NCI-H510A treated with DMSO at 0.1 percent for 48 hours (cell line): Measurements from ENCODE around the gene USP21.

ENCODE experiments used
- DNase-seq: peaks from one replicate; lab custom pipeline; 2025; lab: John Stamatoyannopoulos, UW

Gene USP21

GRCh38 chr1:161137881-161138280, 21.4 kb upstream of the USP21 start:
- DNase-seq = no peak

GRCh38 chr1:161138431-161138830, 20.9 kb upstream of the USP21 start:
- DNase-seq = no peak

GRCh38 chr1:161139766-161140165, 19.5 kb upstream of the USP21 start:
- peak; percentile 19 for DNase-seq

GRCh38 chr1:161140755-161141400, 18.4 kb upstream of the USP21 start:
- no peak for DNase-seq

- DNase-seq = no peak
These were observed 13.5 kb upstream of the USP21 start for GRCh38 chr1:161145832-161146231.

GRCh38 chr1:161153176-161153575, 6.1 kb upstream of the USP21 start:
- no peak for DNase-seq

GRCh38 chr1:161153682-161154337, 5.5 kb upstream of the USP21 start, which contains the start of gene UFC1:
UFC1 (plus strand) TSS chr1:161153978; CDS start chr1:161153998, 20 bp downstream.
- peak; percentile 87 for DNase-seq

GRCh38 chr1:161157867-161158266, 1.4 kb upstream of the USP21 start:
- no peak for DNase-seq

- DNase-seq = no peak
These were observed 837 bp upstream of the USP21 start for GRCh38 chr1:161158316-161159010.

- no peak for DNase-seq
These were observed 578 bp downstream of the USP21 start for GRCh38 chr1:161159913-161160243.

- no peak for DNase-seq
These were observed 1.4 kb downstream of the USP21 start for GRCh38 chr1:161160671-161161145.

- no peak for DNase-seq
These were observed 2.4 kb downstream of the USP21 start for GRCh38 chr1:161161652-161162051.

- no peak for DNase-seq
These were observed 2.8 kb downstream of the USP21 start for GRCh38 chr1:161162052-161162451.

- DNase-seq = no peak
These were observed 3.5 kb downstream of the USP21 start for GRCh38 chr1:161162806-161163205.

- DNase-seq = no peak
These were observed 4.5 kb downstream of the USP21 start for GRCh38 chr1:161163793-161164192.

- DNase-seq = no peak
These were observed 5.8 kb downstream of the USP21 start for GRCh38 chr1:161164901-161165610.

GRCh38 chr1:161165742-161166668, 6.7 kb downstream of the USP21 start, which contains the start of gene PPOX:
PPOX (plus strand) TSS chr1:161166426; CDS start chr1:161166848, 422 bp downstream.
- peak; percentile 99 for DNase-seq

- peak; percentile 19 for DNase-seq
These were observed 7.6 kb downstream of the USP21 start for GRCh38 chr1:161166669-161167548.

GRCh38 chr1:161168906-161169305, 9.6 kb downstream of the USP21 start:
- no peak for DNase-seq

GRCh38 chr1:161171191-161171590, 11.9 kb downstream of the USP21 start:
- no peak for DNase-seq
